OCI-LY7 (cell line): Measurements from ENCODE around the gene NAA30. TPM values are rescaled to one million over a fixed set of nuclear protein-coding genes. Genes with fewer than 3 reads are reported as not detected.
A peak's percentile ranks its signal among the peaks of the same experiment; 100 is the strongest.

Source experiments
- BruUV-seq: library from RNA; stranded (reverse); fragments of 400-500 nt; replicated peaks from 2 replicates; lab custom pipeline; 2021; lab: Mats Ljungman, UMichigan
- CTCF ChIA-PET: fragments of 300-600 bp; sonication (Branson Sonifier 250); formaldehyde crosslinking; loops from one replicate; lab custom pipeline; 2022; ENCODE audit warnings: antibody characterized with exemption; ENCODE audit not compliant: unreplicated experiment; lab: Charles Lee
- POLR2A ChIA-PET: fragments of 300-600 bp; sonication (Branson Sonifier 250); formaldehyde crosslinking; loops from one replicate; lab custom pipeline; 2022; ENCODE audit warnings: antibody characterized with exemption; lab: Charles Lee
- DNase-seq: peaks from one replicate; pipeline ENCODE4 v3.0.0-alpha.2; 2015; ENCODE audit warnings: low spot score
- H2AFZ ChIP-seq: fragments of 200-600 bp; sonication (generic), shearing (Covaris generic); 2 replicates; pipeline ENCODE4 v1.6.1; 2014; ENCODE audit warnings: mild to moderate bottlenecking, antibody characterized with exemption, low read length, moderate library complexity
- H3K27ac ChIP-seq: fragments of 200-600 bp; sonication (generic); 2 replicates; pipeline ENCODE4 v1.5.1; 2014; ENCODE audit warnings: mixed run types, low read depth, mild to moderate bottlenecking, moderate library complexity, low read length, inconsistent platforms; ENCODE audit not compliant: poor library complexity, severe bottlenecking
- H3K36me3 ChIP-seq: fragments of 200-600 bp; sonication (generic); 2 replicates; pipeline ENCODE4 v1.6.1; 2014; ENCODE audit warnings: mild to moderate bottlenecking, antibody characterized with exemption, low read length, moderate library complexity, mixed read lengths; ENCODE audit not compliant: insufficient read depth
- H3K4me1 ChIP-seq: fragments of 200-600 bp; sonication (generic); 2 replicates; pipeline ENCODE4 v1.5.1; 2014; ENCODE audit warnings: mild to moderate bottlenecking, low read length; ENCODE audit not compliant: insufficient read depth, poor library complexity, severe bottlenecking
- H3K4me2 ChIP-seq: fragments of 200-600 bp; sonication (generic); 2 replicates; pipeline ENCODE4 v1.6.1; 2014; ENCODE audit warnings: mild to moderate bottlenecking, low read length
- H3K4me3 ChIP-seq: fragments of 200-600 bp; sonication (generic); 2 replicates; pipeline ENCODE4 v1.5.1; 2014; ENCODE audit warnings: mild to moderate bottlenecking, low read depth, low read length; ENCODE audit not compliant: poor library complexity, severe bottlenecking
- H3K79me2 ChIP-seq: fragments of 200-600 bp; sonication (generic); 2 replicates; pipeline ENCODE4 v1.6.1; 2016; ENCODE audit warnings: low read depth, mild to moderate bottlenecking, low read length, moderate library complexity, mixed read lengths; ENCODE audit not compliant: insufficient read depth
- H3K9me2 ChIP-seq: fragments of 200-600 bp; sonication (generic); 2 replicates; pipeline ENCODE4 v1.6.1; 2016; ENCODE audit warnings: mild to moderate bottlenecking, low read length, mixed read lengths; ENCODE audit not compliant: insufficient read depth
- H3K9me3 ChIP-seq: fragments of 200-600 bp; sonication (generic); 2 replicates; pipeline ENCODE4 v1.6.1; 2014; ENCODE audit warnings: mild to moderate bottlenecking, mixed run types, low read length, mixed read lengths
- H4K20me1 ChIP-seq: fragments of 200-600 bp; sonication (generic); 2 replicates; pipeline ENCODE4 v1.6.1; 2014; ENCODE audit warnings: mild to moderate bottlenecking, antibody characterized with exemption, low read length, moderate library complexity, mixed read lengths; ENCODE audit not compliant: insufficient read depth
- CTCF ChIP-seq: fragments of 200-600 bp; sonication (generic); conservative IDR thresholded peaks from 2 replicates; pipeline ENCODE4 v1.5.1; 2014; ENCODE audit warnings: mild to moderate bottlenecking, antibody characterized with exemption, low read length, moderate library complexity, mixed read lengths
- EZH2phosphoT487 ChIP-seq: fragments of 200-600 bp; sonication (generic); IDR thresholded peaks from 2 replicates; pipeline ENCODE4 v1.6.1; 2018; ENCODE audit warnings: low read depth, borderline replicate concordance, mild to moderate bottlenecking, mixed run types, antibody characterized with exemption, low read length, moderate library complexity, mixed read lengths
- intact Hi-C: fragments of 100-400 bp; cut with micrococcal nuclease; formaldehyde crosslinking; loops from one replicate; pipeline ENCODE4 v1.10.0; 2022; ENCODE audit not compliant: unreplicated experiment
- total RNA-seq, 2 experiments: library from RNA; depleted of rRNA in 1 of 2; stranded (reverse); fragments of >200 nt in 1 of 2; shearing (Covaris generic) in 1 of 2; gene quantifications; 2 replicates each; pipeline ENCODE4 v1.2.3, GENCODE V29; 2014 to 2022

Gene NAA30
- total RNA-seq, 2 experiments from 2014 or later = 7.4 to 18.1 TPM

GRCh38 chr14:57389646-57390036, 745 bp upstream of the NAA30 start:
- peak; percentile 56 for DNase-seq
- BruUV-seq = TSS peak; percentile 83
- no peak for TF ChIP-seq EZH2phosphoT487
- TF ChIP-seq CTCF = no peak
- H3K27ac ChIP-seq = peak overlapping the region; percentile 63
- H4K20me1 ChIP-seq = peaks cover 21% of the 10 kb centered on the region
- H3K9me2 ChIP-seq = no peaks in the 10 kb centered on the region
- peaks cover 39% of the 10 kb centered on the region for H3K79me2 ChIP-seq
- H3K36me3 ChIP-seq = peaks cover 21% of the 10 kb centered on the region
- POLR2A ChIA-PET = interaction anchor here (0.8 to 1.5 kb wide), 7 partner anchors 9 to 811 kb away, joined by 3 to 6 read pairs (median 3); partner anchors contain the start of genes AP5M1 and EXOC5
- CTCF ChIA-PET = interaction anchor here (1.9 kb wide), 1 partner anchor 74 kb away, joined by 4 read pairs; no protein-coding TSS in a partner anchor
- peak overlapping the region; percentile 93 for H3K4me2 ChIP-seq
- H2AFZ ChIP-seq = peak overlapping the region; percentile 96
- peak overlapping the region; percentile 84 for H3K4me3 ChIP-seq
- intact Hi-C loops = loop anchor here (2.0 to 5.0 kb wide), 5 partner anchors 93 to 1807 kb away; partner anchors contain the start of genes ACTR10, AP5M1, EXOC5 and KTN1
- H3K9me3 ChIP-seq = no peaks in the 10 kb centered on the region
- peaks cover 29% of the 10 kb centered on the region for H3K4me1 ChIP-seq

- BruUV-seq = no TSS peak
- no peak overlapping the region for H2AFZ ChIP-seq
- no peaks in the 10 kb centered on the region for H3K9me2 ChIP-seq
- H4K20me1 ChIP-seq = peaks cover 21% of the 10 kb centered on the region
- no peaks in the 10 kb centered on the region for H3K9me3 ChIP-seq
- H3K4me3 ChIP-seq = peak overlapping the region; percentile 84
- peaks cover 28% of the 10 kb centered on the region for H3K36me3 ChIP-seq
- H3K4me1 ChIP-seq = peaks cover 29% of the 10 kb centered on the region
- intact Hi-C loops = loop anchor here (1.0 to 5.0 kb wide), 6 partner anchors 73 to 1809 kb away; partner anchors contain the start of genes ACTR10, AP5M1, EXOC5 and KTN1
- H3K4me2 ChIP-seq = peak overlapping the region; percentile 93
- peak overlapping the region; percentile 35 for H3K27ac ChIP-seq
- H3K79me2 ChIP-seq = peaks cover 49% of the 10 kb centered on the region
- CTCF ChIA-PET = interaction anchor here (1.9 kb wide), 1 partner anchor 73 kb away, joined by 4 read pairs; no protein-coding TSS in a partner anchor
- POLR2A ChIA-PET = interaction anchor here (0.5 to 1.5 kb wide), 7 partner anchors 11 to 1788 kb away, joined by 3 to 7 read pairs (median 4); no protein-coding TSS in a partner anchor
- TF ChIP-seq EZH2phosphoT487 (no peak), CTCF (no peak)
- DNase-seq = peak; percentile 52
Measured at GRCh38 chr14:57390806-57391516, 575 bp downstream of the NAA30 start.
